Ishikawa (cell line): ENCODE measurements around the gene PCSK2.

ENCODE experiments used
- EP300 ChIP-seq: IDR thresholded peaks from 2 replicates; pipeline ENCODE4 v1.6.1; 2012; ENCODE audit warnings: borderline replicate concordance
- RAD21 ChIP-seq: IDR thresholded peaks from 2 replicates; pipeline ENCODE4 v1.6.1; 2012; ENCODE audit warnings: low read depth

GRCh38 chr20:17473659-17474058 lies 246.8 kb downstream of the PCSK2 start:
- TF ChIP-seq EP300 (no peak), RAD21 (no peak)
